HT1080 (cell line): Measurements from ENCODE around the gene C22orf15. TPM values are rescaled to one million over a fixed set of nuclear protein-coding genes. Genes with fewer than 3 reads are reported as not detected.

Experiments
- DNase-seq: peaks from one replicate; pipeline ENCODE4 v3.0.0-alpha.2; 2015; ENCODE audit warnings: low read depth
- total RNA-seq: library from RNA; depleted of rRNA; stranded (reverse); fragments of >200 nt; shearing (Covaris generic); gene quantifications from 2 replicates; pipeline ENCODE4 v1.2.3, GENCODE V29; 2014

Gene C22orf15
- total RNA-seq, 1 experiment from 2014 or later = 1.1 TPM

DNA sequence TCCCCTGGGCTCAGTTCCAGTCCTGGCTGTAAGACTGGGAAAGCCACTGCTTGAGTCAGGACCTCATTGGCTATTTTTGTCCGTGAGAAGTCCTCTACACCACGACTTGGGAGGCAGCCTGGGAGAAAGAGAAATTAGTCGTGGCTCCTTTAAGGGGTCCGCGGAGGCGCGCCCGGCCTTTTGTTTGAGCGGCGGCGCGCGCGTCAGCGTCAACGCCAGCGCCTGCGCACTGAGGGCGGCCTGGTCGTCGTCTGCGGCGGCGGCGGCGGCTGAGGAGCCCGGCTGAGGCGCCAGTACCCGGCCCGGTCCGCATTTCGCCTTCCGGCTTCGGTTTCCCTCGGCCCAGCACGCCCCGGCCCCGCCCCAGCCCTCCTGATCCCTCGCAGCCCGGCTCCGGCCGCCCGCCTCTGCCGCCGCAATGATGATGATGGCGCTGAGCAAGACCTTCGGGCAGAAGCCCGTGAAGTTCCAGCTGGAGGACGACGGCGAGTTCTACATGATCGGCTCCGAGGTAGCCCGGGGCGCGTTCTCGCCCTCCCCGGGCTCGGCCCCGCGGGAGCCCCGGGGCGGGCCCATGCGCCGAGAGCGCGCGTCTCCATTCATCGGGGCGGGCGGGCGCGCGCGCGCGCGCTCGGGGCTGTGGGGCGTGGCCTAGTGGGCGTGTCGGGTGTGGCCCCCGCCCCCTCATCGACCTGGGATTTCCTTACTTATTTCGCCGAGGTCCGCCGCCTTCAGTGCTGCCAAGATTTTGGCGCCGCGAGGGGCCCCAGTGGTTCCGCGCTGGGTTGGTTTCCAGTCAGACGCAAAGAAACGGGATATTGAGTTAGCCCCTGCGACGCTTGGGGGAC lies 24.2 kb downstream of the C22orf15 start, which contains the start of gene SMARCB1:
Gene SMARCB1 (plus strand): TSS at position 215 of the 848 bp plus-strand sequence. CDS start 204 bp downstream, at position 419.
- DNase-seq = peak; percentile 87

- no peak for DNase-seq
These were observed 24.8 kb downstream of the C22orf15 start for GRCh38 chr22:23787600-23787896.

DNA sequence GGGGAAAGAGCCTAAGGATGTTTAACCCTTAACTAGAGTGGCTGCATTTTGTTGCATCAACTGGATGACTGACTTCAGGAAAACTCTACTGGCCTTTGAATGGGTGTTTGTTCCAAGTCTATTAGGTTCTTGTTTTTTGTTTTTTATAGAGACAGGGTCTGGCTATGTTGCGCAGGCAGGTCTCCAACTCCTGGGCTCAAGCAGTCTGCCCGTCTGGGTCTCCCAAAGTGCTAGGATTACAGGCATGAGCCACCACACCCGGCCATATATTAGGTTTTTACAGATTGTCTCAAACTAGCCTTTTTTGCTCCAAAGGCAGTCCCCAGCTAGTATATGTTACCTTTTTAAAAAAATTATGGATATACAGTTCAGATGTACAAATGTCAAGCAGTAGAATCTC lies 25.1 kb downstream of the C22orf15 start:
- DNase-seq = no peak

DNA sequence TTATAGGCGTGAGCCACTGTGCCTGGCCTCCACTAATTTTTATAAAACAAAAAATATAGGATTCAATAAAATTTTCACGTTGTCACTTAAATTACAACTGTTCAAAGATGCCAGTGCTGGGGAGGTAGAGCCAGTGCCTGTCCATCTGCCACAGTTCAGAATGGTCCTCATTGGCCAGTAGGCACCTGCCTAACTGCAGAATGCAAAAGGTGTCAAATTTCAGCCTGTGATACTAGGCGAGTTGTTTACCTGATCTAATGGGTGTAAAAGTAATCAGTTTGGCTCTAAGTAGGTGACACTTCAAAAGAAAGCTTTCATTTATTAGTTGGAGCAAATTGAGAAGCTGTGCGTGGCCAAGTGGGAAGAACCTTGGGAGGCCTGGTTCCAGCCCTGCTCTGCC lies 26.3 kb downstream of the C22orf15 start:
- no peak for DNase-seq

DNA sequence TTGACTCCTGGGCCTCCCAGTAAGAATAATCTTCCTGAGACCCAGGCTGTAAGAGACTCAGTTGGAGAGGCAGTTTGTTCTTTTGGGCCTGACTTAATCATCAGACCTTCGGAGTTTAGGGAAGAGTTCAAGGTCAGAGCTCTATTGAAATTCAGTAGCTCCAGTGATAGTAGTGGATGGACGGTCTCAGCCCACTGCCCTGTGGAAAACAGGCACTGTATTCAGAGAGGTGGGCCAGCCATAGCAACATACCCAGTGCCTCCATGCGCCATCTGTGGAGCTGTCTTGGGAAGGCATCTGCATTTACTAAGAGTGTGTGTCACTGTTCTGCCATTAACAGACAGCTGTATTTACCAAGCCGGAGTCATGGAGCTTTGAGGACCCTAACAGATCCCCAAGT lies 26.8 kb downstream of the C22orf15 start:
- no peak for DNase-seq

DNA sequence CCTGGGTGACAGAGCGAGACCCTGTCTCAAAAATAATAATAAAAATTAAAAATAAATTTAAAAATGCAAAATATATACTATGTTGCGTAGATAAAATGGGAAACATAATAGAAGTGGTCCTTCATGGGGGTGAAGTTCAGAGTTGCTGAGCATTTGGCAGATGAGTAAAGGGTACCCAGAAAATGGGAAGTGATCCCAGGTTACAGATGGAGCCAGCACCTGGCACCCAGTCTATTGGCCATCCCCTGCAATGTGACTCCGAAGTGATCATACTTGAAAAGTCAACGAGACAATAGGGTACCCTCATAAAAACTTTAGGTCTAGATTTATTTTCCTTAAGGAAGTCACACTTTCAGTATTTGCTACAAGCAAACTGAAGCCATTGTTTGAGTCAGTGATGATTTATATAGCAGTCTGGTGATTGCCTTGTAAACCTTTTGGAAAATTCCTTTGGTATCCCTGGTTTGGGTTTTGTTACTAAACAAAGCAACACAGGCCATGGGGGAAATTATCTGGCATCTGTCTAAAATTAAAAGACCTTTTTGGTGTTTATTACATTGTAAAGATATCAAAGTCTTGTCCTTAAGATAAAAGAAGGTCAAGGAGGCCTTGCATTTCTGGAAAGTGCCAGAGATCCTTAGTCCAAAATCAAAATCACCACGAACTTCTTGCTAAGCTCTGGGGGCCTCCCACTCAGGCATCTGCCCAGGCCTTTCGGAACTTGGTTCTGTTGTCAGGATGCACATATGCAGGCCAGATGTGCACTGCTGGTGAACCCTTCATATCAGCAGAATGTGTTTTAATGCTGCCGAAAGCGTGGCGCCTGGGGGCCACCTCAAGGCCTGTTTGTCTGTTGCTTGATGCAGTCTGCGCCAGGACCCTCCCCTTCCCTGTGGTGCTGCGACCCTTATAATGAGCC lies 28.3 kb downstream of the C22orf15 start:
- no peak for DNase-seq

- no peak for DNase-seq
These were observed 29.2 kb downstream of the C22orf15 start for GRCh38 chr22:23791738-23792645.

DNA sequence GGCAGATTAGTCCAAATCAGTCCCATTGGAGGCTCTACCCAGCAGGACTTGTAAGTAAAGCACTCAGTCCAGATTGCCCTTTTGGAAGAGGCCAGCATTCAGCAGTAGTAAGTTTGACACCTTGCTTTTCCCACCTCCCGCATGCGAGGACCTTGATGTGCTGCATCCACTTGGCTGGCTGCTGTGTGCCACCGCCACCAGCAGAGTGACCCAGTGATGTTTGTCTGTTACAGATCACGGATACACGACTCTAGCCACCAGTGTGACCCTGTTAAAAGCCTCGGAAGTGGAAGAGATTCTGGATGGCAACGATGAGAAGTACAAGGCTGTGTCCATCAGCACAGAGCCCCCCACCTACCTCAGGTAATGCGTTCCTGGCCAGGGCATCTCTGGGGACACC lies 30.5 kb downstream of the C22orf15 start:
- no peak for DNase-seq

DNA sequence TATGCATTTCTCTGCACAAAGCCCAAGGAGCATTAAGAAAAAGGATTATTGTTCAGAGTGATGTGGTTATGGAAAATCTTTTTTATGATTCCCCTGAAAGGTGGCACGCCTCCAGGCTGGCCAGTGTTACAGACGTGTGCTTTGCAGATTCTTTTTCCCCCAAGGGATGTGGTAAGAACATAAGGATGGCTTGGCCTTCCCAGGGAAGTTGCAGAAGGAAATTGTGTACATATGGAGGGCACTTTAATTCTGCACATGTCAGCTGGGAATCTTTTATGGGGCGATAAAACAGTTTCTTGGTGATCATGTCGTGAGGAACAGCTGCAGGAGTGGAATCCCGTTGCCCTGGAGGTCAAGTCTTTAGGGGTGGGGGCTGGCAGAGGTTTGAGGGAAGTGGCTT lies 33.7 kb downstream of the C22orf15 start:
- no peak for DNase-seq

- DNase-seq = no peak
These were observed 37.8 kb downstream of the C22orf15 start for GRCh38 chr22:23800297-23801237.

GRCh38 chr22:23801238-23801821 lies 38.5 kb downstream of the C22orf15 start:
- no peak for DNase-seq

DNA sequence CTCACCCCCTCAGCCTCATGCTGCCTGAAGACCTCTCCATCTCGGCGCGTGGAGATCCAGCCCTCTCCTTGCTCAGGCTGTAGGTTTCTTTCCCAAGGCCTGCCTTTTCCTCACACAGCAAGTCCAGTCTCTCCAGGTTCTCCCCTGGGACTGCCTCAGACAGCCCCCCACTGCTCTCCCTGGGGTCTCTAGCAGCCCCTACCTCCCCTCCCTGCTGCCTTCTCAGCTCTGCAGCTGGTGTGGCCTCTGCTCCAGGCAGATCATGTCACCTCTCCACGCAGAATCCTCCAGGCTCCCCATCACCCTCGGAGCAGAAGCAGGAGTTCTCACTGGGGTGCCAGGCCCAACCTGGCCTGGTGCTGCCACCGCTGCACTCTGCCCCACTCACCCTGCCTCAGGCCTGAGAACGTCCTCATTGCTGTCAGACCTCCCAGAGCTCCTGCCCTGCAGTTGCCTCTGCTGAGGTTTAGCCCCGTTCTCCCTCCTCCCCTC lies 39.1 kb downstream of the C22orf15 start:
- DNase-seq = no peak

DNA sequence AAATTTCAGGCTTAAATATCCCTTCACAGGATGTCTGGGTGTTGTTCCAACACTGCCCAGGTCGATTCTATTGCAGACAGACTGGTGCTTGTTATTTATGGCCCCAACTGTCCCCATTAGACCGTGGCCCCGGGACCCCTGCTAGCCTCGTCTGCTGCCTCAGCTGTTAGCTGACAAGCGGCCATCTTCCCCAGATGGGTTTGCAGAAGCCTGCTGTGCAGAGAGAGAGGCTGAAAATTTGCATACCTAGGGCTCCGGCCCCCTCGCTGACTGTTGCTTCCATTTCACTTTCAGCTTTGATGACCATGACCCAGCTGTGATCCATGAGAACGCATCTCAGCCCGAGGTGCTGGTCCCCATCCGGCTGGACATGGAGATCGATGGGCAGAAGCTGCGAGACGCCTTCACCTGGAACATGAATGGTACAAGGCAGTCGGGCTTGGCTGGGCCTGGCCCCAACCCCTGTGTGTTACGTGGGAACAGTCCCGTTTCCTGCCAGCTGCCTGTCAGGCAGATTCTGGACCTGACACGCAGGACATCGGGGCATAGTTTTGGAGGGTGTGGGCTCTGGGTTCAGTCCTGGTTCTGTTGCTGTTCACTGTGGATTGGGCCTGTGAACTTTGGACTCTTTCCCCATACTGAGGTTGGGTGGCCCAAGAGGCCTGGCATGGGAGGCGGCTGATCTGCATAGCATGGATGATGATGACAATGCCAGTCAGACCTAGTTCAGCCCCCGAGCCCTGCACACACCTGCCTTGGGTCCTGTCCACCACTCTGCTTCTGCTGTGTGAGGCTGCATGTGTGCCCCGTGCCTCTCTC lies 40.4 kb downstream of the C22orf15 start:
- no peak for DNase-seq

DNA sequence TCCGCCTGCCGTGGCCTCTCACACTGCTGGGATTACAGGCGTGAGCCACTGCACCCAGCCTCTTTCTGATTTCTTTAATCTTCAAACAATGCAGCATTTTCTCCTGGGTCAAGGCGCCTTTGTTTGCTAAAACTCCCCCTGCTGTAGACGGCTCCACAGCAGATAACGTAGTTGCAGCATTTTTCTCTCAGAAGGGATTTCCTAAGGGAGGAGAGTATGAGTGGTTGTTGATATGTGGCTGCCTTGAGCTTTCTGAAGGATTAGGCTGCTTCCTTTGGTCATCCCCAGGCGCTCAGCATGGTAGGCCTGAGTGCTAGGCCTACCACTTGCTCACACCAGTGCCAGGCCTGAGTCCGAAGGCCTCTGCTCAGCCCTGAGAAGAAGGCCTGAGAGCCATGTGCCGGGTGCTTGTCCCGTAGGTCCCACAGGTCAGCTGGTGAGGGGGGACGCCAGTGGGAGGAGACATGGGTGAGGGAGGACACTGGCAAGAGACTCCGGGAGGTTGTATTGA lies 42.0 kb downstream of the C22orf15 start:
- no peak for DNase-seq

DNA sequence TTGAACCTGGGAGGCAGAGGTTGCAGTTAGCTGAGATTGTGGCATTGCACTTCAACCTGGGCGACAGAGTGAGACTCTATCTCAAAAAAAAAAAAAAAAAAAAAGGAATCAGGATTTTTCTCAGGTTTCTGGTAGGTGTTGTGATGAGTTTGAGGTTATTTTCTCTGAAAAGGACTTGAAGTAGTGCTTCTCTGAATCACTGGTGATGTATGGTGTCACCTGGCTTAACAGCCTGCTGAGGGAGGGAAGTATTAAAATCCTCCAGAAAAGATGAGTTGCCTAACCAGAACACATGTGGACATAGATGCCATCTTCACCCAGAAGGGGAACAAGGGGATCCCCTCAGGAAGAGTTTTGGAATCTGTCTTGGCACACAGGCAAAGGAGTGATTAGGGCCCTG lies 44.0 kb downstream of the C22orf15 start:
- no peak for DNase-seq

GRCh38 chr22:23812378-23812777 lies 49.6 kb downstream of the C22orf15 start:
- no peak for DNase-seq
